ENCODE data around the gene TNIK.
"Not testable (repeated sequence)": the region's sequence is repeated elsewhere in the genome, so short reads cannot be mapped to it uniquely, and the experiment has no call there.

Gene TNIK

DNA sequence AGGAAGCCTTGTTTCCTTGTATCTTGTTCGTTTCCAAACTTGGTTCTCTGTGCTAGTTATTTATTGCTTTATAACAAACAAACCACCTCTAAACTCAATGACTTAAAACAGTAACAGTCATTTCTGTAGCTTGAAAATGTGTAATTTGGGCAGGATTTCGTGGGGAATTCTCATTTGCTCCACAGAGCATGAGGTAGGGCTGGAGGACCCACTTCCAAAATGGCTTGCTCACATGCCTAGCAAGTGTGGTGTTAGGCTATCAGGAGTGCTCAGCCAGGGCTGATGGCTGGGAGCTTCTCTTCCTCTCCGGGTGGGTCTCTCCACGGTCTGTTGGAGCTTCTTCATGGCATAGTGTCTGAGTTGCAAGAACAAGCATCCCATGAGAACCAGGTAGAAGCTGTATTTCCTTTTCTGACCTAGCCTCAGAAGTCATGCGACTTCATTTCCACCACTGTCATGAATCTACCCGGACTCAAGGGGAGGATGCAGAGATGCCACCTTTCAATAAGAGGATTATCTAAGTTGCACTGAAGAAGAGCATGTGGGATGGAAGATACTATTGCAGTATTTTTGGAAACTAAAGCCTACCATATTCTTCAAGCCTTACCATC, 8.2 kb upstream of the TNIK start:
- no peak for DNase-seq (ENCODE audit: low spot score)

DNA sequence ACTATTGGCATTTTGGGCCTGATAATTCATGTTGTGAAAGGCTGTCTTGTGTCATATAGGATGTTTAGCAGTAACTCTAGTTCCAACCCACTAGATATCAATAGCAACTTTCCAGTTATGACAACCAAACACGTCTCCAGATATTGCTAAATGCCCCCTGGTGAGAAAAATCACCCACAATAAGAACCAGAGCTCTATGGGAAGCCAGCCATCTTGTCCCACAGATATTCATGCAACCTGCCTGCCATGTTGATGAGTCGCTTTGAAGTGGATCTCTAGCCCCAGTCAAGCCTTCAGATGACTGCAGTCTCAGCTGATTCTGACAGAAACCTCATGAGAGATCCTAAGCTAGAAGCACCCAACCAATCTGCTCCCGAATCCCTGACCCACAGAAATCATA, 5.6 kb upstream of the TNIK start:
- DNase-seq (ENCODE audit: low spot score): no peak

DNA sequence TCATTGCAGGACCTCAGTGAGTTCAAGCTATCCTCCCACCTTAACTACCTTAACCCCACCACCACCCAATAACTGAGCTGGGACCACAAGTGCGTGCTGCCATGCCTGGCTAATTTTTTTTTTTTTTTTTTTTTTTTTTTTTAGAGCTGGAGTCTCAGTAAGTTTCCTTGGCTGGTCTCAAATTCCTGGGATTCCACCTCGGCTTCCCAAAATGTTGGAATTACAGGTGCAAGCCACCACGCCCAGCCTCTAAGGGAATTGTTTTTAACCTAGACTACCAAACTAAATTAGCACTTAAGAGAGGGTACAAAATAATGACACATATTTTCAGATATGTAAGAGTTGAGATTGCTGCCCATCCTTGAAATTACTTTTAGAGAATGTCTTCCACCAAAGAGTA, 4.3 kb upstream of the TNIK start:
- no peak for DNase-seq (ENCODE audit: low spot score)

DNA sequence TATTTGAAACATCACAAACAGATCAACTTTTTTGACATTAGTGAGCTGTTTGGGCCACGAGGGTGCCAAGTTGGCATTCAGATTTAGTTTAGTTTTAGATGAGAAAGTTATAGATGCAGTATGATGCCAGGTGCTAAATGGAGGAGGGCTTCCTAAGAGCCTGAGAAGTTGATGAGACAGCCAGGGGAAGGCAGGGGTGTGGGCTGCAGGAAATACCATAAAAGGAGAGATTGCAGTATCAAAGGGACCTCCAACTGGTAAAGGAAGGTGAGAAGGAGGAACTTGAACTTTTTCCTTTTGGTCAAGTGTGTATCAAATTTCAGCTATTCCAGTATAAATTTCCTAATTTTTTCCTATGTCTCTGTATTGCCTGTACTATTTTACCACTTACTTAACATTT, 2.0 kb upstream of the TNIK start:
- DNase-seq (ENCODE audit: low spot score): no peak

DNA sequence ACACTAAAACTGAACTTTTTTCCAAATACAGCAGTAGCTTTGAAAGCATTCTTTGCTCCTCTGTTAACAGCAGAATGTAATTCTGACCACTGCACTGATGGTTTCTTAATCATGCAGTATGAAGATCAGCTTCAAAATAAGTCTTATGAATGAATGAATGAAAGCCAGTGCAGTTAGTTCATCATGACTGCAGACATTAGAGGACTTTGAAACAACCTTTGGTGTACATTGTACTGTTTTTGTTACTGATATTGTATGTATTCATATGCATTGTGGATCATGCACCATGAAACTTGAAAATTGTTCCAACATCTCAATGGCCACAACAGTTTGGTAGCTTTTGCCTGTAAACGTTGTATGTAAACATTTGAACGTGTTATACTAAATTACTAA, 1.3 kb upstream of the TNIK start:
- peak; percentile 17 for DNase-seq (ENCODE audit: low spot score)

DNA sequence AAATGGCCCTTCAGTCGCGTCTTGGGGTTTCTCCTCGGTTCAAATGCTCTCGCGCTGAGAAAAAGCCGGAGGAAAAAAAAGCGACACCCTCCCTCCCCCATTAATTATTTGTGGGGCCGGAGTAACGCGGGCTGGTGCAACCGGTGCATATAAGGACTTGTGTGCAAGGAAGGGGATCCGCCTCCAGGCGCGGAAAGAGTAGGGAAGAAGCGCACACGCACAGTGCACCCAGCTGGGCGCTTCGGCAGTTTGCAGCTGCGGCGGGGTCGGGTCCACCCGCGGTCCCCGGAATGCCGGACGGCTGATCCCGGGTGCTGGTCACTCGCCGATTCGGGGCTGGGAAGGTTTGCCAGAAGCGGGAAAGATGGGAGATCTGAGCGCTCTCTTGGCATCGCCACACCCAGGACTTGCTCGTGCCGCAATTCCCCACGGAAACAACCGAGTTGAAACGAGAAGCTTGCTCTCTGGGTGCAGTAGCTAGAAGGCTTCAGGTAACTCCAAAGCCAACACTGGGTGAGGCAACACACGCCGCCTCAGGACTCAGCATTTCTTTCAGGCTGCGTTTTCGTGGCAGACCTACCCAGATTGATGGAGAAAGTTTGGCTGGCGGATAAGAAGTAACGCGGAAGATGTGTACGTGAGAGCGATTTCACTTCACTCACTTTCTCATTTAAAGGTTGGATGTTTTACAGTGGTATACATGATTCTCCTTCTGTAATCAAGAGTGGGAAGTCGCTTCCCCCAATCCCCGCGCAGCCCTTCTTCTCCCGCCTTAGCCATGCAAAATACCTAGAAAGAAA, 720 bp upstream of the TNIK start:
- DNase-seq (ENCODE audit: low spot score): peak; percentile 63

DNA sequence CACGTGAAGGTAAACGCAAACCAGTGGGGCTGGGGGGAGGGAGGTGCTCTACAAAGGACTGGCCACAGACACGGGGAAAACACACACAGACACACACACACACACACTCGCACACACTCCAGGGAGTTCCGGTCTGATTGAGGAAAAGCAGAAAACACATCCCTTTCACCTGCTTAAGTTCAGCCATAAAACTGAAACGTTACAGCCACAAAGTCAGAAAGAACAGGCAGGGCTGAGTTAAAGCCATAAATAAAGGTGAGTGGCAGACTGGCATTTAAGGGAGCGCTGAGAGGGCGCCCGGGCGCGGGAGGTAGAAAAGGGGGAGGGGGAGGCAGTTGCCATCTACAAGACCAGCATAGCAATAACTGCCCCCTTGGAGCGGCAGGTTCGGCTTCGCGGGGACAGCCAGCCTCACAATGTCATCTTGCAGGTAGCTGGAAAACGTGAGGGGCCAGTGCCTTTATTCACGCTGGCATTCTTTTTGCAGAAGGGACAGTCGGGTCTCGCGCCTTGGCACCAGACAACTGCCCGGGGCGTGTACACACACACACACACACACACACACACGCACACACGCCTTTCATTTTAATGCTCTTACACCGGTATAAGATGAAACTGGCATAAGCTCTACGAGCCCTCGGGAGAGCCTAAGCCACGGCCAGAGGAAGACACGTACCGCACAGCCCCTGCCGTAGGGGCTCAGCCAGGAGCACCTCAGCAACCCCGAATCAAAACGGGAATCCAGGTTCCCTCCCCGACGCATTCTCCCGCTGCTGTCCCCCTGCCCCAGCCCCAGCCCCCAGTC, 866 bp downstream of the TNIK start:
- DNase-seq (ENCODE audit: low spot score): peak; percentile 16

DNA sequence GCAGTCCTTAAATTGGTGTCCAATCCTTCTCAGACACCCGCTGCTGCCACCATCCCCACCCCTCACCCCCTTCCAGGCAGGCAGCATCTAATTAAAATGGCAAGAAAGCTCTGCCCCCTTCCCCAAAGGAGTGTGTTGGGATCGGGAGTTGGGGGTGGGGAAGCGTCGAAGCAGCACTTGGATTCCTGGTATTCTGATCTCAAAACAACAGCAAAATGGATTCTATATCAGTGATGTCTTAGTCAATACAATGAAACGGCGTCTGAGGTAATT, 1.4 kb downstream of the TNIK start:
- peak; percentile 14 for DNase-seq (ENCODE audit: low spot score)

DNA sequence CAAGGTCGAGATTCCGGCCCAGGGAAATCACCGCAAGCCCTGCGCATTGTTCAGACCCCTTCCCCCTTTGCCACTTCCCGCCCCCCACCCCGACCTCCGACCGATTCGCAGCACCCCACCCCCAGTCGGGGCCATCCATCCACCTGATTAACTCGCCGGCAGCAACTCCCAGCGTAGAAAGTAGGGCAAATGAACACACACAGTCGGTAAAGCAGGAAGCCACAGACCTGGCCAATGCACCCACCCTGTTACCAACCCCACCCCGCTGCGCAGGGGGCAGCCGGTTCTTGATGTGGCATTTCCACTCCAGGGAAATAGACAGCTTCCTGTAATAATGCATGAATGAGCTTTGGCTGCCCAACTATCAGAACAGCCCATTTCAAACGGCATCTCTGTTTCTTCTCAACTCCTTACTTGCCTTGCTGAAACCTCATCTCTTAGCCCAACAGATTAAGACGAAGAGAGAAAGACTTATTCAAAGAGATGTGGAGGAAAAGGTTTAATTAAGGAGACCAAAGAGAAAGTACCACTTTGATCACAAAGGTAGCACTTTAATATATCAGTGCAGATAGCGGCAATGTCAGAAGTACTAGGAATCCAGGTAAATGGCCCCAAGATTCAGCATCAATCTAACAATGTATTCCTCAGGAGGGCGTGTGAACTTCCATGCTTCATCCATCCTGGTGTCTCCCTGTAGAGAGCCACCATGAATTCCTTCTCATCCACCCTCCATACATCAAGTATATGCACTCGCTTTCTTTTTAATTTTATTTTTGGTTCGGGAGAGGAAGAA, 1.9 kb downstream of the TNIK start:
- DNase-seq (ENCODE audit: low spot score): peak; percentile 6

GRCh38 chr3:171457607-171458061, 2.6 kb downstream of the TNIK start:
- DNase-seq (ENCODE audit: low spot score): peak; percentile 14

- DNase-seq (ENCODE audit: low spot score): no peak
Measured at GRCh38 chr3:171456765-171457606, 3.2 kb downstream of the TNIK start.

- DNase-seq (ENCODE audit: low spot score): no peak
Measured at GRCh38 chr3:171455603-171456550, 4.3 kb downstream of the TNIK start.

DNA sequence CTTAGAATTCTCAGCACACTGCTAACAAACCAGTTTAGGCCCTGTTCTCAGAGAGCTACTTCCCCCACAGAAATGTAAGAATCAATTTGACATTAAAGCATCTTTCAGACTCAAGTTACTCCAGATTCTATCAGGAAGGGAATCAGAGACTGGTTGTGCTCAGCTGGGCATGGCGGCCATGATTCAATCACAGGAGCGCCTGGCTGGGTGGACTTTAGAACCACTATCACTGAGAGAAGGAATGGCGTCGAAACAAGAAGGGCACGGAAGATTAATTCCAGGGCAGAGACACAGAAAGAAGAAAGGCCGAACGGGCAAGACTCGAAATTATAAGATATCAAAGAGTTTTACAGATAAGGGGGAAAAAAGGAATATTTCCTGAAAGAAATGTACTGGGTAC, 6.2 kb downstream of the TNIK start:
- DNase-seq (ENCODE audit: low spot score): no peak

- no peak for DNase-seq (ENCODE audit: low spot score)
Measured at GRCh38 chr3:171453180-171453886, 6.9 kb downstream of the TNIK start.

DNA sequence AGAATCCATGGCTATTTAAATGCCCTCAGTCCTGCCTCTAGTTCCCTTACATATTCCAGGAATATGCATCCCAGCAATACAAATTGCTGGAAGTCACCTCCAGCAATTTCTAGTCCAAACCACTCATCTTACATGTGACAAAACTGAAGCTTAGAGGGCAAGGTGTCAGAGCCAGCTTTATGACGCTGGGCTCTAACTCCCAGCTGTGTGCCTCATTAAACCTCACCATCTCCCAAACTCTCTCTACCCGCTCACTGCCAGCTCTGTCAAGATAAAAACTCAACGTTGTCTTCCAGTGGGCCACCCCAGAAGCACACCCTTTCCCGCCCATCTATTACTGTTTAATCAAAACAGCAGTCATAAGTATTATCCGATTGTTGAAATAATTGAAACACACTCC, 7.9 kb downstream of the TNIK start:
- no peak for DNase-seq (ENCODE audit: low spot score)

- DNase-seq (ENCODE audit: low spot score): no peak
Measured at GRCh38 chr3:171451915-171452314, 8.3 kb downstream of the TNIK start.

GRCh38 chr3:171447579-171447891, 12.7 kb downstream of the TNIK start:
- not testable (repeated sequence) for DNase-seq (ENCODE audit: low spot score)

DNA sequence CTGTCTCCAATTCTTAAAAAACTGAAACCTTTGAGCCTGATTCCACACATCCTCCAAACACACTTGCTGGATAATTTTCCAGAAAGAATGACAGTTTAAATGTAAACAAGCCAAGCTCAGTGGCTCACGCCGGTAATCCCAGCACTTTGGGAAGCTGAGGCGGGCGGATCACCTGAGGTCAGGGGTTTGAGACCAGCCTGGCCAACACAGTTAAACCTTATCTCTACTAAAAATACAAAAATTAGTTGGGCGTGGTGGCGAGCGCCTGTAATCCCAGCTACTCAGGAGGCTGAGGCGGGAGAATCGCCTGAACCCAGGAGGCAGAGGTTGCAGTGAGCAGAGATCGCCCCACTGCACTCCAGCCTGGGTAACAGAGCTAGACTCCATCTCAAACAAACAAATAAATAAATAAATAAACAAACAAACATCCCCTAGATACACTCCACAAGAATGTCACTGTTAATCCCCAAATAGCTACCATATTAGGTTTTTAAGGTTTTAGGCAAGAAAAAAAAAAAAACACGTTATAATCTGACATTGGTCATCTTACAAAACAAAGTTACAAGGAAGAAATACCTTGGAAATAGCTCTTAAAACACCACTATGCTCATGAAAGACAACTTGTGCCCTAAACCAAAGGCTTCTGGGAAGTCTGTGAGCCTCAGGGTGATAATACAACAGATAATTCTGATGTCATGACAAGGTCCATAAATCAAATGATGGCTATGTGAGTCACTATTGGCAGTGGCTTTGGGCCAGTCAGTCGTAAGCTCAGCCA, 13.2 kb downstream of the TNIK start:
- DNase-seq (ENCODE audit: low spot score): peak; percentile 39

DNA sequence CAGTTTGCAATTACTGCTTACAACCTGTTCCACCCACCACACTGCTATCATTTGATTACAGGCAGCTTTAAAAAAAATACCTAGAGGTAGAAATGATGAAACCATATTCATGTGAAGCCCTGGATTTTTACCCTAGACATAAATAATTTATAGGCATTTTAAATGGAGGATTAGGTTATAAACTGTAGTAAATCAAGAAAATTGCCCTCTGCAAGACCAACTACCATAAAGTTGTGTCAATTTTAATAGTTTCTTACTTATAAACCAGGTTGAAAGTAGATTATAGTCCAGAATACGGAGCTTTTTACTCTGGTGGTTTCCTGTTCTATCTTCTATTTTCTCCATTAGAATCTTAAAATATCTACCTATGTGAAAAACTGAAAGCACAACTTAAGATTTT, 13.9 kb downstream of the TNIK start:
- no peak for DNase-seq (ENCODE audit: low spot score)
